HG03095 (cell line): Measurements from ENCODE around the gene ADAMTS4.

Experiments
- ATAC-seq: cut with Tn5 transposase; IDR thresholded peaks from one replicate; pipeline ENCODE4 v1.9.1; 2021; ENCODE audit warnings: moderate library complexity; ENCODE audit not compliant: unreplicated experiment

Gene ADAMTS4

GRCh38 chr1:161196521-161197451 lies 2.1 kb downstream of the ADAMTS4 start:
- no peak for ATAC-seq

GRCh38 chr1:161196111-161196510 lies 2.7 kb downstream of the ADAMTS4 start:
- no peak for ATAC-seq

GRCh38 chr1:161195171-161195570 lies 3.7 kb downstream of the ADAMTS4 start:
- ATAC-seq: peak; percentile 45

GRCh38 chr1:161193561-161194235 lies 5.2 kb downstream of the ADAMTS4 start:
- no peak for ATAC-seq

- ATAC-seq: no peak
These were observed 6.1 kb downstream of the ADAMTS4 start for GRCh38 chr1:161192476-161193465.

GRCh38 chr1:161191971-161192370 lies 6.9 kb downstream of the ADAMTS4 start:
- no peak for ATAC-seq

- no peak for ATAC-seq
These were observed 7.8 kb downstream of the ADAMTS4 start for GRCh38 chr1:161190962-161191521.

- no peak for ATAC-seq
These were observed 9.8 kb downstream of the ADAMTS4 start for GRCh38 chr1:161189036-161189435.

GRCh38 chr1:161188381-161188780 lies 10.5 kb downstream of the ADAMTS4 start:
- no peak for ATAC-seq

GRCh38 chr1:161187311-161187710 lies 11.5 kb downstream of the ADAMTS4 start:
- no peak for ATAC-seq

GRCh38 chr1:161185732-161186311 lies 13.0 kb downstream of the ADAMTS4 start:
- no peak for ATAC-seq

GRCh38 chr1:161185282-161185682 lies 13.6 kb downstream of the ADAMTS4 start:
- peak; percentile 50 for ATAC-seq

- peak; percentile 52 for ATAC-seq
These were observed 16.6 kb downstream of the ADAMTS4 start for GRCh38 chr1:161182214-161182613.

GRCh38 chr1:161180639-161181038 lies 18.2 kb downstream of the ADAMTS4 start:
- ATAC-seq: no peak

GRCh38 chr1:161179698-161180097 lies 19.2 kb downstream of the ADAMTS4 start:
- ATAC-seq: no peak

GRCh38 chr1:161177936-161178244 lies 21.0 kb downstream of the ADAMTS4 start:
- no peak for ATAC-seq

GRCh38 chr1:161177112-161177935 lies 21.5 kb downstream of the ADAMTS4 start, which contains the start of gene B4GALT3:
Gene B4GALT3 (minus strand): TSS chr1:161177507. CDS start chr1:161176060, 1,447 bp downstream.
- peak; percentile 71 for ATAC-seq

- ATAC-seq: no peak
These were observed 22.3 kb downstream of the ADAMTS4 start for GRCh38 chr1:161176468-161177111.
